Measurements from ENCODE around the gene ENHO.

DNA sequence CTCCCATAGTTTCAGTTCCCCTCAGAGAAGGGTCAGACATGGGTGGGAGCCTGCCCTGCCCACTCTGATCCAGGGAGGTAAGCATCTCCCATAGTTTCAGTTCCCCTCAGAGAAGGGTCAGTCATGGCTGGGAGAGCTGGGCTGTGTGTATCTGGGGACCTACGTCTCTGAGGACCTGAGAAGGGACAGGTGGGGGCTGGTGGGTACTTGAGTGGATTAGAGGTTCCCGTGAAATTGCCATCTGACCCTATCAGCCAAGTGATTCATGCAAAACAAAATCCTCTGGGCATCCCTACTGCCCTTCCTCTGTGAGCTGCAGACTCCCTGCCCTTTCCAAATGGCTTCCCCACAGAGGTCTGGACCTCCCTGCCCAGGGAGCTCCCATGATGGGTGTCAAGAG is 3.9 kb downstream of the ENHO start:
- TF ChIP-seq, protein P1, sequence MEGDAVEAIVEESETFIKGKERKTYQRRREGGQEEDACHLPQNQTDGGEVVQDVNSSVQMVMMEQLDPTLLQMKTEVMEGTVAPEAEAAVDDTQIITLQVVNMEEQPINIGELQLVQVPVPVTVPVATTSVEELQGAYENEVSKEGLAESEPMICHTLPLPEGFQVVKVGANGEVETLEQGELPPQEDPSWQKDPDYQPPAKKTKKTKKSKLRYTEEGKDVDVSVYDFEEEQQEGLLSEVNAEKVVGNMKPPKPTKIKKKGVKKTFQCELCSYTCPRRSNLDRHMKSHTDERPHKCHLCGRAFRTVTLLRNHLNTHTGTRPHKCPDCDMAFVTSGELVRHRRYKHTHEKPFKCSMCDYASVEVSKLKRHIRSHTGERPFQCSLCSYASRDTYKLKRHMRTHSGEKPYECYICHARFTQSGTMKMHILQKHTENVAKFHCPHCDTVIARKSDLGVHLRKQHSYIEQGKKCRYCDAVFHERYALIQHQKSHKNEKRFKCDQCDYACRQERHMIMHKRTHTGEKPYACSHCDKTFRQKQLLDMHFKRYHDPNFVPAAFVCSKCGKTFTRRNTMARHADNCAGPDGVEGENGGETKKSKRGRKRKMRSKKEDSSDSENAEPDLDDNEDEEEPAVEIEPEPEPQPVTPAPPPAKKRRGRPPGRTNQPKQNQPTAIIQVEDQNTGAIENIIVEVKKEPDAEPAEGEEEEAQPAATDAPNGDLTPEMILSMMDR (IDR thresholded peaks at IDR 0.05), result no peak
- TF ChIP-seq POLR2AphosphoS5 (IDR thresholded peaks at IDR 0.05), result no peak
- no peak for TF ChIP-seq EP300 (IDR thresholded peaks at IDR 0.05)
- TF ChIP-seq POLR2A (IDR thresholded peaks at IDR 0.05), result no peak

All from upper lobe of left lung (tissue), 4 donors.